ENCODE measurements around the gene MCCC2.
A peak's percentile ranks its signal among the peaks of the same experiment; 100 is the strongest.
"Not testable (repeated sequence)": the region's sequence is repeated elsewhere in the genome, so short reads cannot be mapped to it uniquely, and the experiment has no call there.

Gene MCCC2

DNA sequence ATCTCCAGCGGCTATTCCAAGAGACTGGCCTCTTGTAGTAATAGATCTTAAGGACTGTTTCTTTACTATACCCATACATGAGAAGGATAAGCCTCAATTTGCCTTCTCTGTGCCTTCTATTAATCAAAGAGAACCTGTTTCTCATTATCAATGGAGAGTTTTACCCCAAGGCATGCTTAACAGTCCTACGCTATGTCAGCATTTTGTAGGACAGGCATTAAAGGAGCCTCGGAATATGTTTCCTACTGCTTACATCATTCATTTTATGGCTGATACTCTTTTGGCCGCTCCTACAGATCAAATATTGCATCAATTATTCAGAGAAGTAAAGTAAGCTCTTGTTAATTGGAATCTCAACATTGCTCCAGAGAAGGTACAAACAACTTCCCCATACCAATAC, 11.6 kb upstream of the MCCC2 start:
- H3K27ac ChIP-seq (ENCODE audit: low read depth, low read length); H3K4me3 ChIP-seq (ENCODE audit: low read depth, low read length); H3K9me3 ChIP-seq (ENCODE audit: control insufficient read depth, insufficient read depth, low read length); H3K27me3 ChIP-seq (ENCODE audit: control insufficient read depth, insufficient read depth, low read length); H3K4me1 ChIP-seq (ENCODE audit: control insufficient read depth, insufficient read depth, low read length); H3K9ac ChIP-seq (ENCODE audit: low read depth, low read length); H3K36me3 ChIP-seq (ENCODE audit: control insufficient read depth, insufficient read depth, low read length): not testable (repeated sequence)

DNA sequence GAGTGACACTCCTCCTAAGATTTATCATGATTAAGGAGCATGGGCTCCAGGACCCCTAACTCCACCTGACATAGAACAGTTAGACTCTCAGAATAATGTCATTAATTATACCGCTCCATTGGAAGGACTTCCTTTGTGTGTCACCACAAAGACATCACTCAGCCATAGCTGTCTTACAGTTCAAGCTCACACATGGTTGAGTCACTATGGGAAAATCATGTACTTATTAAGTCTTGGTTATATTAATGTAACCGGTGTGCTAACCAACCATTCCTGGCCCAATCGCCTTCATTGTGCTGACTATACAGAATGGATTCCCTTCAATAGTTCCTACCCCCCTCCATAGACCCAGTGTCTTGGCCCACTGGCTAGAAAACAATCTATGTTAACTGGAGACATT, 10.9 kb upstream of the MCCC2 start:
- Histone ChIP-seq H3K27ac (ENCODE audit: low read depth, low read length) (no peak overlapping the region), H3K9ac (ENCODE audit: low read depth, low read length) (no peak overlapping the region), H3K4me3 (ENCODE audit: low read depth, low read length) (no peak overlapping the region), H3K4me1 (ENCODE audit: control insufficient read depth, insufficient read depth, low read length) (no peaks in the 10 kb centered on the region), H3K27me3 (ENCODE audit: control insufficient read depth, insufficient read depth, low read length) (no peaks in the 10 kb centered on the region), H3K36me3 (ENCODE audit: control insufficient read depth, insufficient read depth, low read length) (no peaks in the 10 kb centered on the region), H3K9me3 (ENCODE audit: control insufficient read depth, insufficient read depth, low read length) (no peaks in the 10 kb centered on the region)

DNA sequence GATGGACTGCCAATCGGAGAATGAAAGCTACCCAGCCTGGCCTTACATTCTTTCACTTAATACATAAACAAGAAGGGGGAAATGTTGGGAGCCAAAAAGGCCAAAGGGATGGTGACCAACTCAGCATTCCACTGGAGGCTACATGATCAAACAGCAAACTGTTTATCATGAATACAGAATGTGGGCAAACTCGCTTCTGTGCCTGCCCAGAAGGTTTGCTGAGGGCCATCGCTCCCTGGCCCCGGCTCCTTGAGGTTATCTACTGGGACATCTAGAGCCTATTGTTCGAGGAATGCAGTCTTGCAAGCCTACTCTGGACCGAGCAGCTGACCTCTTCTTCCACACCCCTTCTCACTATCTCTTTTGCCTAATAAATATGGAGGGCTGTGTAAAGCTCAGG, 9.3 kb upstream of the MCCC2 start:
- not testable (repeated sequence) for H3K9me3 ChIP-seq (ENCODE audit: control insufficient read depth, insufficient read depth, low read length)

DNA sequence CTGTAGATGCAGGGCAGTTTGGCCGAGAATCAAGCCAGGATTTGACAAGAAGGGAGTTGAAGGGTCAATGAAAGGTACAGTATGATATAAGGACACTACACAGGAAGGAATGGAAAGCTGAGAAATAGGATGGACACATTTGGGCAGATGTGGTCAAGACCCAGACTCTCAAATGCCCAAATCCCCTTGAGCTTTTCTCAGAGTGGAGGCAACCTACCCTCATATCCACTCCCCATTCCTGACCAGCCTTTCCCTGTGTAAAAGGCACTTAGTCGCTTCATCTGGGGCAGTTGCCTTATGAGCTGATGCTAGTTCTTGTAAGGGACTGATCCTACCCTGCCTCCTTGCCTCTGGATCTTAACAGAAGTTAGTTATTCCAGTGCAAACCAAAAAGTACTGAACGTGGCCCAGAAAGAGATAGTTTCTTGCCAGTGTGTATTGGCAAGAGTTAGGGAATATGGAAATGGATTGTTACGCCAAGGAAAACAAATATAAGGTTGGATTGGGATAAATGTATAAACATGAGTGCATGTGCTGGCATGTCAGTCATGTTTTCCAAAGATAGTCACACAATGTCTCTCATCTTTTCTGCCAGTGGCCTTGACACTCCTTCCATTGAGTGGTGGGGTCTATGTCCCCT, 4.1 kb upstream of the MCCC2 start:
- no peak overlapping the region for H3K9ac ChIP-seq (ENCODE audit: low read depth, low read length)
- H3K9me3 ChIP-seq (ENCODE audit: control insufficient read depth, insufficient read depth, low read length), result no peaks in the 10 kb centered on the region
- no peak overlapping the region for H3K4me3 ChIP-seq (ENCODE audit: low read depth, low read length)
- no peaks in the 10 kb centered on the region for H3K36me3 ChIP-seq (ENCODE audit: control insufficient read depth, insufficient read depth, low read length)
- no peaks in the 10 kb centered on the region for H3K27me3 ChIP-seq (ENCODE audit: control insufficient read depth, insufficient read depth, low read length)
- peaks cover 6% of the 10 kb centered on the region; the same call in 1 of the 2 replicates for H3K4me1 ChIP-seq (ENCODE audit: control insufficient read depth, insufficient read depth, low read length)
- no peak overlapping the region for H3K27ac ChIP-seq (ENCODE audit: low read depth, low read length)

More for the DNA sequence above, 9.3 kb upstream of the MCCC2 start:
- H3K36me3 ChIP-seq (ENCODE audit: control insufficient read depth, insufficient read depth, low read length); H3K9ac ChIP-seq (ENCODE audit: low read depth, low read length); H3K4me1 ChIP-seq (ENCODE audit: control insufficient read depth, insufficient read depth, low read length); H3K27ac ChIP-seq (ENCODE audit: low read depth, low read length); H3K27me3 ChIP-seq (ENCODE audit: control insufficient read depth, insufficient read depth, low read length); H3K4me3 ChIP-seq (ENCODE audit: low read depth, low read length): not testable (repeated sequence)

DNA sequence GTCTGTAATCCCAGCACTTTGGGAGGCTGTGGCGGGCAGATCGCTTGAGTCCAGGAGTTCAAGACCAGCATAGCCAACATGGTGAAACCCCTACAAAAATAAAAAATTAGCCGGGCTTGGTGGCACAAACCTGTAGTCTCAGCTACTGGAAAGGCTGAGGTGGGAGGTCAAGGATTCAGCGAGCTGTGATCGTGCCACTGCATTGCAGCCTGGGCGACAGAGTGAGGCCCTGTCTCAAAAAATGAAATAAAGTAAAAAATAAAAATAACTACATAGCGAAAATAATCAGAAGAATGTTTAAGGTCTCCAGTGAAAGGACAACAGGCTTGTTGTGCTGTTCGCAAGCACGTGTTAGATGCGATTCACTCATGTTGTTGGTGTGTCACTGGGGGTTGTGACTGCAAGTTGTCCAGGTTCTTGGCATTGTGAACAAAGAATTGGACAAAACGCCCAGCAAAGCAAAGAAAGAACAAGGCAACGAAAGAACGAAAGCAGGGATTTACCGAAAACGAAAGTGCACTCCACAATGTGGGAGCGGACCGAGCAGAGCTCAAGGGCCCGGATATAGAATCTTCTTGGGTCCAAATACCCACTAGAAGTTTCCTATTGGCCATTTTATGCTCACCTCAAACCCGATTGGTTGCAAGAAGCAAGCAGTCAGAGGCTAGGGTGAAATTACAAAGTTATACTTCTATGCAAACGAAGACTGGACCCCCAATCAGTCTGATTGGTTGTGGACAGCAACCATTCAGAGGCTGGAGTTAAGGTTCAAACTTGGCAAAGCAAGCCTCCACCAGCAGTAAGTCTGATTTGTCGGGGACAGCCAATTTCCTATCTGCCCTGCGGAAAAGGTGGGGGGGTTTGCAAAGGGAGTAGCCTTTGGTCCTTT, 844 bp upstream of the MCCC2 start:
- Histone ChIP-seq H3K27ac (ENCODE audit: low read depth, low read length) (peak overlapping the region; percentile 92), H3K36me3 (ENCODE audit: control insufficient read depth, insufficient read depth, low read length) (peaks cover 3% of the 10 kb centered on the region), H3K9ac (ENCODE audit: low read depth, low read length) (peak overlapping the region; percentile 78), H3K4me1 (ENCODE audit: control insufficient read depth, insufficient read depth, low read length) (peaks cover 6% of the 10 kb centered on the region; the same call in 1 of the 2 replicates), H3K27me3 (ENCODE audit: control insufficient read depth, insufficient read depth, low read length) (no peaks in the 10 kb centered on the region), H3K9me3 (ENCODE audit: control insufficient read depth, insufficient read depth, low read length) (no peaks in the 10 kb centered on the region), H3K4me3 (ENCODE audit: low read depth, low read length) (peak overlapping the region; percentile 82)

DNA sequence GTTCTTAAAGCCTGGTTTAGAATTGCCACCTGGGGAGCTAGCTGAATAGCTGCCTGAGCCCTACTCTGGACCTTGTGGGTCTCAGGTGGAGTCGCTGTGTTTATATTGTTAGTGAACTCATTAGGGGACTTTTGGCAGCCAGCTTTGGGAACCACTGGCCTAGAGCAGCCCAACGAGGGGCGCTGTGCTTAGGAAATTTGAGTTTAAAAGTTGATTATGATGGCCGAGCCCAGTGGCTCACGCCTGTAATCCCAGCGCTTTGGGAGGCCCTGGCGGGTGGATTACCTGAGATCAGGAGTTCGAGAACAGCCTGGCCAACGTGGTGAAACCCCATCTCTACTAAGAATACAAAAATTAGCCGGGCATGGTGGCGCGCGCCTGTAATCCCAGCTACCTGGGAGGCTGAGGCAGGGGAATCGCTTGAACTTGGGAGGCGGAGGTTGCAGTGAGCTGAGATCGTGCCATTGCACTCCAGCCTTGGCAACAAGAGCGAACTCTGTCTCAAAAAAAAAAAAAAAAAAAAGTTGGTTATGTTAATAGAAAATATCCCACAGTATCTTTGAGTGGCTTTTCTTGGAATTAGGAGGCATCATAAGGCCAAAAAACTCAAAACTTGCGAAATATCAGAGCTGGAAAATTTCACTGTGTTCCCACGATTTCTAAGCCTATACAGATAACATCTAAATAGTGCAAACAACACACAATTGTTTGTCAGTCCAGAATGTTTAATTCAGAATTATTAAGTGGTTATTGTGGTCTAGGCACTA, 809 bp downstream of the MCCC2 start:
- Histone ChIP-seq H3K27me3 (ENCODE audit: control insufficient read depth, insufficient read depth, low read length) (no peaks in the 10 kb centered on the region), H3K9me3 (ENCODE audit: control insufficient read depth, insufficient read depth, low read length) (no peaks in the 10 kb centered on the region), H3K4me1 (ENCODE audit: control insufficient read depth, insufficient read depth, low read length) (peaks cover 6% of the 10 kb centered on the region; the same call in 1 of the 2 replicates), H3K9ac (ENCODE audit: low read depth, low read length) (peak overlapping the region; percentile 90), H3K4me3 (ENCODE audit: low read depth, low read length) (peak overlapping the region; percentile 82), H3K36me3 (ENCODE audit: control insufficient read depth, insufficient read depth, low read length) (peaks cover 3% of the 10 kb centered on the region), H3K27ac (ENCODE audit: low read depth, low read length) (peak overlapping the region; percentile 92)

DNA sequence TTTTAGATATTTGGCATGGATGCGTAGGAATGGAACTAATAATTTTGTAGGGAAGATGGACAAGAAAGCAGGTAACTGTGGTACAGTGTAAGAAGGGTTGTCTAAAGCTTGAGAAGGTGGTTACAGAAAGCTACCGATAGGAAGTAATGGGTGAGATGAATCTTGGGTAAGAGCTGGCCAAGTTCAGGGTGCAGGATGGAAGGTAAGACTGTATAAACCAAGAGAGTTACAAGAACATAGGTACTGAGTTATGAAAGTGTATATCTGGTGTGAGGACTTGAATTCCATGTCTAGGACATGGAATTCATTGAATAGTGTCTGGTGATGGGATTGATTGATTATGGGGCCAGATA, 1.4 kb downstream of the MCCC2 start:
- Histone ChIP-seq H3K4me3 (ENCODE audit: low read depth, low read length) (peak overlapping the region; percentile 82; the same call in 1 of the 2 replicates), H3K27me3 (ENCODE audit: control insufficient read depth, insufficient read depth, low read length) (no peaks in the 10 kb centered on the region), H3K27ac (ENCODE audit: low read depth, low read length) (no peak overlapping the region), H3K36me3 (ENCODE audit: control insufficient read depth, insufficient read depth, low read length) (peaks cover 4% of the 10 kb centered on the region), H3K4me1 (ENCODE audit: control insufficient read depth, insufficient read depth, low read length) (peaks cover 6% of the 10 kb centered on the region; the same call in 1 of the 2 replicates), H3K9ac (ENCODE audit: low read depth, low read length) (no peak overlapping the region), H3K9me3 (ENCODE audit: control insufficient read depth, insufficient read depth, low read length) (no peaks in the 10 kb centered on the region)

DNA sequence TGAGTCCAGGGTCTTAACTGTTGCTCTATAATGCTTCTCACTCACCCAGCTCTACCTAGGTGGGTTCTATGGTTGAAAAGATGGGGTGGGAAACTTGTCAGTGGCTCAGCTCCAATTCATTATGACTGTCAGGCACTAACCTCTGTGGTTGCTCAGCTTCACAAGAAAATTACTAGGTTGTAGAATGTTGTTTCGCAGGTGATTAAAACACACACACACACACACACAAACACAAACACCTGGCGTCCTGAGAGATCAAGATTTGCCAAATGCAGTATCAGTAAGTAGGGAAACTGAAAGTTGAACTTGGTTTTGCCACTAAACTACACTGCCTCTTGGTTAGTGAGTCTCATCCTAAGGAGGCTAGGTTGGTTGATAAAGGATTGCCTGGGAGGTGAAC, 2.8 kb downstream of the MCCC2 start:
- H3K27ac ChIP-seq (ENCODE audit: low read depth, low read length), result no peak overlapping the region
- H3K27me3 ChIP-seq (ENCODE audit: control insufficient read depth, insufficient read depth, low read length), result no peaks in the 10 kb centered on the region
- H3K4me1 ChIP-seq (ENCODE audit: control insufficient read depth, insufficient read depth, low read length), result peaks cover 6% of the 10 kb centered on the region; the same call in 1 of the 2 replicates
- no peaks in the 10 kb centered on the region for H3K9me3 ChIP-seq (ENCODE audit: control insufficient read depth, insufficient read depth, low read length)
- H3K4me3 ChIP-seq (ENCODE audit: low read depth, low read length), result no peak overlapping the region
- peaks cover 10% of the 10 kb centered on the region for H3K36me3 ChIP-seq (ENCODE audit: control insufficient read depth, insufficient read depth, low read length)
- no peak overlapping the region for H3K9ac ChIP-seq (ENCODE audit: low read depth, low read length)

DNA sequence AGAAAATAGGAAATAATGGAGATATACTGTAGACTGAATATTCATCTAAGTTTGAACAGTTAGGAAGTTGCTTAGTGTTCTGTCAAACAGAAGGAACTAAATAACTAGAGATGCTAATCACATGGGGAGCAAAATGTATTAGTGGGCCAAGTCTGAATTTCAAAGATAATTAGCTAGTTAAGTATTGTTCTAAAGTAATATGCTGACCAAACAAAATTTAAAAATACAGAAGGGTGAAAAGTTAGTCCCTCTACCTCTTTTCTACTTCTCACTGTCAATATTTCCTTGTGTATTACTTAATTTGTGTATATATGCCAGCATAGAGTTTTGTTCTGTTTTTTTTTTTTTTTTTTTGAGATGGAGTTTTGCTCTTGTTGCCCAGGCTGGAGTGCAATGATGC, 4.0 kb downstream of the MCCC2 start:
- Histone ChIP-seq H3K36me3 (ENCODE audit: control insufficient read depth, insufficient read depth, low read length) (peaks cover 15% of the 10 kb centered on the region), H3K27ac (ENCODE audit: low read depth, low read length) (no peak overlapping the region), H3K4me1 (ENCODE audit: control insufficient read depth, insufficient read depth, low read length) (peaks cover 5% of the 10 kb centered on the region; the same call in 1 of the 2 replicates), H3K4me3 (ENCODE audit: low read depth, low read length) (no peak overlapping the region), H3K9me3 (ENCODE audit: control insufficient read depth, insufficient read depth, low read length) (no peaks in the 10 kb centered on the region), H3K27me3 (ENCODE audit: control insufficient read depth, insufficient read depth, low read length) (no peaks in the 10 kb centered on the region), H3K9ac (ENCODE audit: low read depth, low read length) (no peak overlapping the region)

DNA sequence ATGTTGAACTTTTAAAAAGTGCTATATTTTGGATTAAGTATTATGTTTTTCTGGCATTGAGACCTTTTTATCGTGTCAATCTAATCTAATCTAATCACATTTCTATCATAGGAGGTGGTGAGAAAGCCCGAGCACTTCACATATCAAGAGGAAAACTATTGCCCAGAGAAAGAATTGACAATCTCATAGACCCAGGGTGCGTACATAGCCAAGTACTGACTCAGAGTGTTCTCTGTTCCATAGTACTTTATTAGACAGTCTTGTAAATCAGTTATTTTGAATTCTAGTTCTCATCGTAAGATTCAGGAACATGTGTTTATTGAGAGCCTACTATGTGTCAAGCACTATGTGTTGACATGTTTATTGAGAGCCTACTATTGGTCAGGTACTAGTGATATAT, 9.0 kb downstream of the MCCC2 start:
- Histone ChIP-seq H3K27me3 (ENCODE audit: control insufficient read depth, insufficient read depth, low read length) (no peaks in the 10 kb centered on the region), H3K36me3 (ENCODE audit: control insufficient read depth, insufficient read depth, low read length) (peaks cover 48% of the 10 kb centered on the region), H3K4me3 (ENCODE audit: low read depth, low read length) (no peak overlapping the region), H3K4me1 (ENCODE audit: control insufficient read depth, insufficient read depth, low read length) (no peaks in the 10 kb centered on the region), H3K9me3 (ENCODE audit: control insufficient read depth, insufficient read depth, low read length) (no peaks in the 10 kb centered on the region), H3K9ac (ENCODE audit: low read depth, low read length) (no peak overlapping the region), H3K27ac (ENCODE audit: low read depth, low read length) (no peak overlapping the region)

DNA sequence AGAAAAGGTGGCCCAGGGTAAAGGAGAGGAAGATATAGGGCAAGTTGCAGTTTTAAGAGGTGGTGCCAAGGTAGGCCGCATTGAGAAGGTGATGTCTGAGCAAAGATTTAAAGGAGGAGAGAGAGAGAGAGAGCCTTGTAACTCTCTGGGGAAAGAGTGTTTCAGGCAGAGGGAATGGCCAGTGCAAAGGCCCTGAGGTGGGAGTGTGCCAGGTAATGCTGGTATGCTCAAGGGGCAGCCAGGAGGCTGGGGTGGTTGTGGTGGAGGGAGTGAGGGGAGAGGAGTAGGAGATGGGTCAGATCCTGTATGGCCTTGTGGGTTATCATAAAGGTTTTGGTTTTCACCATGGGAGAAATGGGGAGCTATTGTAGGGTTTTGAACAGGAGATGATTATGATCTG, 9.9 kb downstream of the MCCC2 start:
- no peaks in the 10 kb centered on the region for H3K9me3 ChIP-seq (ENCODE audit: control insufficient read depth, insufficient read depth, low read length)
- no peaks in the 10 kb centered on the region for H3K27me3 ChIP-seq (ENCODE audit: control insufficient read depth, insufficient read depth, low read length)
- H3K36me3 ChIP-seq (ENCODE audit: control insufficient read depth, insufficient read depth, low read length), result peaks cover 56% of the 10 kb centered on the region
- no peak overlapping the region for H3K9ac ChIP-seq (ENCODE audit: low read depth, low read length)
- H3K4me3 ChIP-seq (ENCODE audit: low read depth, low read length), result no peak overlapping the region
- no peak overlapping the region for H3K27ac ChIP-seq (ENCODE audit: low read depth, low read length)
- H3K4me1 ChIP-seq (ENCODE audit: control insufficient read depth, insufficient read depth, low read length), result no peaks in the 10 kb centered on the region

All from HUES48 (cell line).